Transverse colon (tissue), 4 donors: ENCODE results near the gene OR10K2. TPM values are rescaled to one million over a fixed set of nuclear protein-coding genes. Genes with fewer than 3 reads are reported as not detected.
"Not testable (repeated sequence)": the region's sequence is repeated elsewhere in the genome, so short reads cannot be mapped to it uniquely, and the experiment has no call there.

ENCODE experiments used
- DNase-seq: peaks from one replicate; pipeline ENCODE4 v3.0.0-alpha.2; 2019
- H3K27ac ChIP-seq, 4 donors: fragments of 200-600 bp; sonication (generic); 2 replicates each; pipeline ENCODE4 v1.5.1; 2016 to 2018; ENCODE audit warnings: inconsistent platforms in 4 of 4
- H3K27me3 ChIP-seq: fragments of 200-600 bp; sonication (generic); 2 replicates; pipeline ENCODE4 v1.5.1; 2017; ENCODE audit warnings: inconsistent platforms
- H3K36me3 ChIP-seq, 4 donors: fragments of 200-600 bp; sonication (generic); 2 replicates each; pipeline ENCODE4 v1.5.1; 2017 to 2019; ENCODE audit warnings: inconsistent platforms in 4 of 4
- H3K4me1 ChIP-seq, 4 donors: fragments of 200-600 bp; sonication (generic); 2 replicates each; pipeline ENCODE4 v1.5.1; 2017 to 2020; ENCODE audit warnings: inconsistent platforms in 4 of 4
- H3K4me3 ChIP-seq, 4 donors: fragments of 200-600 bp; sonication (generic); 1 replicate in 1 of 4; 2 replicates in 3 of 4; pipeline versions ENCODE4 v1.5.1 to v1.6.1; 2017 to 2019; ENCODE audit warnings: inconsistent platforms in 4 of 4
- H3K9me3 ChIP-seq, 2 donors: fragments of 200-600 bp; sonication (generic); 2 replicates each; pipeline ENCODE4 v1.5.1; 2017 to 2019; ENCODE audit warnings: inconsistent platforms in 2 of 2
- EP300 ChIP-seq: sonication (generic); formaldehyde crosslinking; IDR thresholded peaks from one replicate; pipeline ENCODE4 v1.6.1; 2017; ENCODE audit warnings: antibody characterized with exemption, low read depth
- POLR2A ChIP-seq: fragments of 450-650 bp; IDR thresholded peaks from one replicate; pipeline ENCODE4 v1.6.1; 2016; ENCODE audit warnings: antibody characterized with exemption, mild to moderate bottlenecking, moderate library complexity
- POLR2AphosphoS5 ChIP-seq, 3 donors: sonication (generic); formaldehyde crosslinking; IDR thresholded peaks; one replicate each; pipeline ENCODE4 v1.6.1; 2016; ENCODE audit warnings: antibody characterized with exemption in 3 of 3
- WGBS, 2 donors: methylation state at CpG; one replicate each; pipeline ENCODE4 v1.1.5; 2018; ENCODE audit warnings: low coverage in 1 of 2; 5-methylcytosine and 5-hydroxymethylcytosine counted together
- in situ Hi-C, 4 donors: fragments of 200-750 bp; cut with MboI; loops; one replicate each; pipeline versions ENCODE4 v1.15.0 to v1.15.1; 2017; ENCODE audit warnings: low sequenced_read_pairs in 3 of 4, low pct_ligation_motif_present in 1 of 4, low pct_unique_long_range_greater_than_20kb in 1 of 4
- intact Hi-C: fragments of 100-400 bp; cut with DNase I; formaldehyde crosslinking; loops from one replicate; pipeline ENCODE4 v1.15.1; 2023; ENCODE audit warnings: low total_unique reads
- total RNA-seq, 4 donors: library from RNA; depleted of rRNA; stranded (reverse); fragments of >200 nt; gene quantifications; one replicate each; pipeline ENCODE4 v1.1.0, GENCODE V29; 2016
- TF ChIP-seq, protein P1 (sequence below), 5 experiments: fragments of 200-600 bp in 3 of 5; fragments of 450-650 bp in 2 of 5; sonication (generic) in 3 of 5; IDR thresholded peaks; 1 replicate in 2 of 5; 2 replicates in 3 of 5; pipeline ENCODE4 v1.5.1; 2016 to 2017; ENCODE audit warnings: antibody characterized with exemption in 5 of 5, inconsistent platforms in 3 of 5, mild to moderate bottlenecking in 2 of 5, moderate library complexity in 1 of 5

OR10K2 gene
- total RNA-seq, 4 donors from 2014 or later, result not detected

GRCh38 chr1:158457246-158457645 lies 31.2 kb upstream of the OR10K2 start:
- Histone ChIP-seq H3K27me3 (no peaks in the 10 kb centered on the region), H3K27ac (no peak overlapping the region), H3K4me3 (no peak overlapping the region), H3K36me3 (no peaks in the 10 kb centered on the region), H3K9me3 (peaks cover 0 to 3% of the 10 kb centered on the region in 2 donors), H3K4me1 (no peaks in the 10 kb centered on the region)
- DNase-seq, result no peak
- TF ChIP-seq POLR2AphosphoS5 (IDR thresholded peaks at IDR 0.05), result no peak
- TF ChIP-seq, protein P1, sequence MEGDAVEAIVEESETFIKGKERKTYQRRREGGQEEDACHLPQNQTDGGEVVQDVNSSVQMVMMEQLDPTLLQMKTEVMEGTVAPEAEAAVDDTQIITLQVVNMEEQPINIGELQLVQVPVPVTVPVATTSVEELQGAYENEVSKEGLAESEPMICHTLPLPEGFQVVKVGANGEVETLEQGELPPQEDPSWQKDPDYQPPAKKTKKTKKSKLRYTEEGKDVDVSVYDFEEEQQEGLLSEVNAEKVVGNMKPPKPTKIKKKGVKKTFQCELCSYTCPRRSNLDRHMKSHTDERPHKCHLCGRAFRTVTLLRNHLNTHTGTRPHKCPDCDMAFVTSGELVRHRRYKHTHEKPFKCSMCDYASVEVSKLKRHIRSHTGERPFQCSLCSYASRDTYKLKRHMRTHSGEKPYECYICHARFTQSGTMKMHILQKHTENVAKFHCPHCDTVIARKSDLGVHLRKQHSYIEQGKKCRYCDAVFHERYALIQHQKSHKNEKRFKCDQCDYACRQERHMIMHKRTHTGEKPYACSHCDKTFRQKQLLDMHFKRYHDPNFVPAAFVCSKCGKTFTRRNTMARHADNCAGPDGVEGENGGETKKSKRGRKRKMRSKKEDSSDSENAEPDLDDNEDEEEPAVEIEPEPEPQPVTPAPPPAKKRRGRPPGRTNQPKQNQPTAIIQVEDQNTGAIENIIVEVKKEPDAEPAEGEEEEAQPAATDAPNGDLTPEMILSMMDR (IDR thresholded peaks at IDR 0.05), result no peak
- no peak for TF ChIP-seq EP300
- TF ChIP-seq POLR2A, result no peak
- in situ Hi-C loops, result no loop called here
- intact Hi-C loops, result no loop called here

DNA sequence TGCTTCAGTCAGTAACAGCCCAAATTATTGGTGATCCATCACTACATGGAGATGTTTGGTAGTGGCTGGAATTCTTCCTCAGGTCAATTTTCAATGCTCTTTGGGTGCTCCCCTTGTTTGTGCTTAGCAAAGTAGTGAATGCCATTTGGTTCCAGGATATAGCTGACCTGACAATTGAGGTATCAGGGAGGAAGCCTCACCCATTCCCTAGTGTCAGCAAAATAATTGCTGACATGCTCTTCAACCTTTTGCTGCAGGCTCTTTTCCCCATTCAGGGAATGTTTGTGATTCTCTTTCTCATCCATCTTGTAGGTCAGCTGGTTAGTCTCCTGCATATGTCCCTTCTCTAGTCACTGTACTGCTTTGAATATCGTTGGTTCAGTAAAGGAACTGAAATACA lies 28.5 kb upstream of the OR10K2 start:
- Histone ChIP-seq H3K9me3 (peaks cover 0 to 10% of the 10 kb centered on the region in 2 donors), H3K36me3 (no peaks in the 10 kb centered on the region), H3K27ac (no peak overlapping the region), H3K4me3 (no peak overlapping the region), H3K4me1 (no peaks in the 10 kb centered on the region), H3K27me3 (no peaks in the 10 kb centered on the region)
- no peak for DNase-seq
- intact Hi-C loops, result no loop called here
- 83 to 86% methylated on average over 1 of the region's 1 CpG for WGBS, 2 donors
- in situ Hi-C loops, result no loop called here
- no peak for TF ChIP-seq POLR2A
- TF ChIP-seq, protein P1 (IDR thresholded peaks at IDR 0.05), result no peak

DNA sequence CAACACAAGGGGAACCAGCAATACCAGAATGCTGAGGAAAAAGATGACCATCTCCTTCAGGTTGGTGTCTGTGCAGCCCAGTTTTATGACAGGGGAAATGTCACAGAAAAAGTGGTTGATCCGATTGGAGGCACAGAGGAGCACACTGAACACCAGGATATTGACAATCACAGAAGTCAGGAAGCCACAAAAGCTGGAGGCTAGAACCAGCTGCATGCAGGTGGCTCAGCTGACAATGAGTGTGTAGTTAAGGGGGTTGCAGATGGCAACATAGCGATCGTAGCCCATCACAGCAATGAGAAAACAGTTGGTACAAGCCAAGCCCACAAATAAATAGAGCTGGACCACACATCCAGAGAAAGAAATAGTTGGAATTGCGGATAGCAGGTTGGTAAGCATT lies 19.3 kb upstream of the OR10K2 start:
- WGBS, 2 donors, result 79 to 83% methylated on average over 4 of the region's 4 CpGs
- no peak for TF ChIP-seq EP300

GRCh38 chr1:158434741-158435140 lies 8.7 kb upstream of the OR10K2 start:
- Histone ChIP-seq H3K4me3 (no peak overlapping the region), H3K27me3 (no peaks in the 10 kb centered on the region), H3K36me3 (no peaks in the 10 kb centered on the region), H3K27ac (no peak overlapping the region), H3K9me3 (no peaks in the 10 kb centered on the region), H3K4me1 (no peaks in the 10 kb centered on the region)
- TF ChIP-seq EP300 (no peak), POLR2AphosphoS5 (IDR thresholded peaks at IDR 0.05) (no peak), POLR2A (no peak)
- TF ChIP-seq, protein P1 (IDR thresholded peaks at IDR 0.05), result no peak
- in situ Hi-C loops (no loop called here), intact Hi-C loops (no loop called here)
- WGBS, 2 donors, result 14 to 39% methylated on average over 1 to 3 of the region's 3 CpGs
- no peak for DNase-seq

More for the DNA sequence above, 19.3 kb upstream of the OR10K2 start:
- DNase-seq, result no peak
- Histone ChIP-seq H3K27ac (no peak overlapping the region), H3K27me3 (no peaks in the 10 kb centered on the region), H3K4me3 (no peak overlapping the region), H3K4me1 (no peaks in the 10 kb centered on the region), H3K9me3 (no peaks in the 10 kb centered on the region), H3K36me3 (no peaks in the 10 kb centered on the region)
- intact Hi-C loops, result no loop called here
- in situ Hi-C loops, result no loop called here

- intact Hi-C loops, DNase-seq, H3K36me3 ChIP-seq, H3K27me3 ChIP-seq, H3K4me1 ChIP-seq, H3K27ac ChIP-seq, H3K9me3 ChIP-seq, H3K4me3 ChIP-seq, in situ Hi-C loops: not testable (repeated sequence)
- 43 to 46% methylated on average over 3 of the region's 3 CpGs for WGBS, 2 donors
Observed at GRCh38 chr1:158430163-158430562, 4.1 kb upstream of the OR10K2 start.
